Stimulated activated CD8-positive, alpha-beta memory T cell treated with anti-CD3 and anti-CD28 coated beads, Interleukin-15, amount 100 ng/mL, for 1 hour (primary cell): ENCODE results near the gene INTS1.
"Not testable (repeated sequence)": the region's sequence is repeated elsewhere in the genome, so short reads cannot be mapped to it uniquely, and the experiment has no call there.

Experiments
- DNase-seq: peaks from one replicate; pipeline ENCODE4 v3.0.0-alpha.2; 2020; ENCODE audit warnings: low read depth

The INTS1 gene

DNA sequence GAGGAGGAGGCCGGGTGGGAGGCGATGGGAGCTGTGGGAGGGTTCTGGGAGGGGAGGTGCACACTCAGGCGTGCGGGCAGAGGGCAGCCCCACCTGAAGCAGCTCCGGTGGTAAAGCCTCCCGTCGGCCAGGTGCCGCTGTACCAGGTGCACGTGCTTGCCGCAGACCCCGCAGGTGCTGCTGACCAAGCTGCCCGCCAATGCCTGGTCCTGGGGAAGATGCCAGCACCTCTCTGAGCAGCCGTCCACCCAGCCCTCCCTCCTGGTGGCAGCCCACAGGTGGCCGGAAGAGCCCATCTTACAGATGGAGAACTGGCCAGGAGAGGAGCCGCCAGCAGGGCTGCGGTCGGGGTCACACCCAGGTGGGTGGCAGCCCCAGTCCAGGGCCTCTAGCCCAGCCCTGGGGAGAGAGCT, 57.6 kb downstream of the INTS1 start:
- no peak for DNase-seq

DNA sequence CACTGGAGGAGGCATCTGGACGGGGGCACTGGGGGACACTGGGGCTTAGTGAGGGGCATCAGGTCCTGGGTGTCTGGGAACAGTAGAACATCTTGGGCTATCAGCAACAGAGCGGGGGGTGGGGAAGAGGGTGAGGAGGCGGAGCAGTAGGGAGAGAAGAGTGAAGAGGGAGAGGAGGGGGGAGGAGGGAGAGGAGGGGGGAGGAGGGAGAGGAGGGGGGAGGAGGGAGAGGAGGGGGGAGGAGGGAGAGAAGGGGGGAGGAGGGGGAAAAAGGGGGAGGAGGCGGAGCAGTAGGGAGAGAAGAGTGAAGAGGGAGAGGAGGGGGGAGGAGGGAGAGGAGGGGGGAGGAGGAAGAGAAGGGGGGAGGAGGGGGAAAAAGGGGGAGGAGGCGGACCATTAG, 58.2 kb downstream of the INTS1 start:
- not testable (repeated sequence) for DNase-seq

DNA sequence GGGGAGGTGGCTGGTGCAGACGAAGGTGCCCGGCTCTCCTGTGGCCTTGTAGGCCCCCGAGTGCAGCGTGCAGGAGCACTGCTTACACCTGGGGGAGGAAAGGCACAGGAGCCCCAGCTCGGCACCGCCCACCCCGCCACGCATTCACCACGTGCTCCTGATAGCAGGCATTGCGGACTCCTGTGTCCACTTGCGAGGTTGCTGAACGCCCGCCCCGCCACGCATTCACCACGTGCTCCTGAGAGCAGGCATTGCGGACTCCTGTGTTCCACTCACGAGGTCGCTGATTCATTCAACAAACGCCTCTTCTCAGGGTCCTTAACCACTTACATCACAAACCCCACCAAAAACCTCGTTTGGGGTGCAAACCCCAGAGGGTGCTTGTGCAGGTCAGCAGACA, 58.8 kb downstream of the INTS1 start:
- DNase-seq, result no peak

DNA sequence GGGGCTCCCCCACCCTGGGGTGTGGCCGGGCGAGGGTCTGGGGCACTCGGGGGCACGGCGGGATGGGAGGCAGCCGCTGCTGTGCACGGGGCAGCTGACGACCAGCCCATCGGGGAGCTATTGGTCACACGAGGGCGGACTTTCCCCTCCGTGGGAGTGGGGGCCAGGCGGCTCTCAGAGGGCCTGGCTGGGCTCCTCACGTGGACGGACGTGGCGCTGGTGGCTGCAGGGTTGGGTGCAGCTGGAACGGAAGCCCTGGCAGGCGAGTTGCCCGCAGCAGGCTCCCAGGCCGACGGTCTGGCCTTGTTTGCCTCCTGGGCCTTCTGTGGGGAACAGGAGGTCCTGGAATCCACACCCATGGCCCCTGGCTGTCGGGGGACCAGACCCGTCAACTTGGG, 59.3 kb downstream of the INTS1 start:
- no peak for DNase-seq

DNA sequence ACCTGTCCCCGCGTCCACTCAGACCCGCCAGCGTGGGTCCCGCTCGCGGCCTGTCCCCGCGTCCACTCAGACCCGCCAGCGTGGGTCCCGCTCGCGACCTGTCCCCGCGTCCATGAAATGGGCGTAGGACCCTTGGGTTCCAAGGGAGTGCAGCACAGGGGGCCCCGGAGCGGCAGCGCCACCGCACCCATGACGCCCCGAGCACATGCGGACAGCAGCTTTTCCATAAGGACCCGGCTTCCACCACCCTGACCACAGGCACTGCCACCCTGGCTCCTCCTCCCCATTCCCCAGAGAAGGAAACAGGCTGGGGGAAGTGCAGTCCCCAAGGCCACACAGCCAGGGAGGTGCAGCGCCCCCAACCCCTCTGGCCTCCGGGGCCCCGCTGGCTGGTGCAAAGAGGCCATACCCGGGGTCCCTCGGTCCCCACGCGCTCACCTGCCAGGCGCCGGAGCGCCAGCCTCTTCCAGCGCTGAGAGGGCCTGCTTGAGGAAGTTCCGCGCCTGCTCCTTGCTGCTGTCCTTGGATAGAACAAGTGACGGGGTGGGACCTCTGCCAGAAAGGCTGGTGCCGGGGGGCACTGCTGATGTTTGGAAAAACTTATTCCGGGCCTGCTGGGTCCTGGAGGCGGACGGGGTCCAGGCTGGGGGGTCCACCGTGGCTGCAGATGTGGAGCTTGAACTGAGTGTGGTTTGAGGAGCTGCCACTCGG, 59.8 kb downstream of the INTS1 start:
- no peak for DNase-seq

DNA sequence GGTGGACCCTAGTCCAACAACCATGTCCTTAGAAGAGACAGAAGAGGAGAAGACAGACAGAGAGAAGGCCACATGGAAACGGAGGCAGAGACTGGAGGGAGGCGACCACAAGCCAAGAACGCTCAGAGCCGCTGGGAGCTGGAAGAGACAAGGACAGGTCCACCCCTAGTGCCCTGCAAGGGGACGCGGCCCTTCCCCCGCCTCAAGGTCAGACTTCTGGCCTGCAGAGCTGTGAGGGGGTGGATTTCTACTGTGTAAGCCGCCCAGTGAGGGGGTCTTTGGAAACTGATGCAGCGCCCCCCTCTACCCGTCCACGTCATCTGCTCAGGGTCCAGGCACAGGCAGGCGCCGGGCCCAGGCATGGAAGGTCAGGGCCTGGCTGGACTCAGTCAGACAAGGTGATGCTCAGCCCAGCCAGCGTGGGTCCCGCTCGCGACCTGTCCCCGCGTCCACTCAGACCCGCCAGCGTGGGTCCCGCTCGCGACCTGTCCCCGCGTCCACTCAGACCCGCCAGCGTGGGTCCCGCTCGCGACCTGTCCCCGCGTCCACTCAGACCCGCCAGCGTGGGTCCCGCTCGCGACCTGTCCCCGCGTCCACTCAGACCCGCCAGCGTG, 60.5 kb downstream of the INTS1 start:
- not testable (repeated sequence) for DNase-seq

DNA sequence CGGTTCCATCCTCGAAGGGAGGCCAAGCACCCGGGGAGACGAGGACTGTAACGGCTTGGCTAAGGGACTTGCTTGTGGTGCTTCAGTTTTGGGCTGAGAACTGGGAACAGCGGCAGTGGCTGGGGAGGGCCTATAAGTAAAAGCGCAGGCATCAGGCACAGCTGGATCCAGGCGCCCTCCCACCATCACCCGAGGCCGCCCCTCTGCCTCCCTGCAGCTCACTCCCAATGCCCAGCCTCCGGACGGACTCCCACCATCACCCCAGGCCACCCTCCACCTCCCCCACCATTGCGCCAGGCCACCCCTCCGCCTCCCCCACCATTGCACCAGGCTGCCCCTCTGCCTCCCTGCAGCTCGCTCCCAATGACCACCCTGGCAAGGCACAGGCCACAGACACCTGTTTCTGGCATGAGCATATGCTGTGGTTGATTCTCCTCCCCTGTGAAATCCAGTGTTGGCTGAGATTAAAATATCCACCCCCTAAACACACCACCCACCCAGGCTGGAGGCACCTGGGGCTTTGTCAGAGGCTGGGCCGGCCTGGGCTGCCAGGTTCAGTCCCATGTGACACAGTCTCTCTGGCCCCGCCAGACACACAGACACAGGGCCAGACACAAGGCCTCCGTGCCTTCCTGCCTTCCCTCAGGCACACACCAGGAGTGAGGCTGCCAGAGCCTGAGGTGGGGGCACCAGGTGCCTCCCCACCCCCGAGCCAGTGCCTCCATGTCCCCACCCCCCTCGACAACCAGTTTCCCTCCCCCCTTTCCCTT, 61.6 kb downstream of the INTS1 start:
- DNase-seq, result no peak

DNA sequence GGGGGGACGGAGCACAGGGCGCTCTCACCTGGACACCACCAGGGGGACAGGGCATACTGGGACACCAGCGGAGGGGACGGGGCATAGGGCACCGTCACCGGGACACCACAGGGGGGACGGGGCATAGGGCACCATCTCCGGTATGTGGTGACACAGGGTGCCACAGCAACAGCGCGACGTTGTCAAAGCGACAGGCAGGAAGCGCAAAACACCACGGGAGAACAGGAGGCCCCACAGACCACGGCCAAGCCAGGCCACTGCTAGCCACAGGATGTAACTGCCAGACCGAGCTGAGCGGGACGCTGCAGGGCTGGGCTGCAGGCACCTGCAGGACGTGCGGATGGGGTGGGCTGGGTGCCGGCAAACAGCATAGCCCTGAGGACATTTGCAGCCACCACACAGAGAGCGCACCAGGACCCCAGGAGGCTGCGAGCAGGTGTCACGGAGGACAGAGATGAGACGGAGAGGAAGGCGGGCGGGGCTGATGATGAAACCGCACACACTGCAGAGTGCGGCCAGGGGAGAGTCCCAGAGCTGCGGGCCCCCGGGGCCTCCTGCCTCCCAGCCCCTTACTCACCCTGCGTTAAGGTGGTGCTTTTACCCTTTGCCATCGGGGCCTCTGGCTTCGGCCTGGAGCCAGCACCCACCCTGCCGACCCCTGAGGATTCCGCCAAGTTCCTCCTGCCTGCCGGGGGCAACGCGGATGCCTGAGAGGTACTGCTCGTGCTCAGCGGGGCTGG, 62.4 kb downstream of the INTS1 start:
- no peak for DNase-seq

DNA sequence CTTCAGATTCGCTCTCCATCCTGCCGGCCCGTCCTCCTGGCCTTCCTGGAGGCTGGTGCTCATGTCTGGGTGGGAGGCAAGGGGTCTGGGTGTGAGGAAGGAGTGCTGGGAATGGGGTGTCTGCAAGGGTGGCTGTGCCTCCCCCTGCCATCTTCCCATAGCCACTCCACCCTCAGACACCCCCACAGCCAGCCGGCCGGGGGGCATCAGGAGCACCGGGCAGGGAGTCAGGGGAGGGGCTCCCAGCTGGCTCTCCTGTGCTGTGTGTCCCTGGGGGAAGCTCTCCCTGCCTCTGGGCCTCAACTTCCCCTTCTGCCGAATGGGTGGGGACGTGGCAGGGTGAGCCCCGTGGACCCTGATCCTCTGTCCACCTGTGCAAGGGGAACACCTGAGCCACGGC, 63.6 kb downstream of the INTS1 start:
- DNase-seq, result no peak

DNA sequence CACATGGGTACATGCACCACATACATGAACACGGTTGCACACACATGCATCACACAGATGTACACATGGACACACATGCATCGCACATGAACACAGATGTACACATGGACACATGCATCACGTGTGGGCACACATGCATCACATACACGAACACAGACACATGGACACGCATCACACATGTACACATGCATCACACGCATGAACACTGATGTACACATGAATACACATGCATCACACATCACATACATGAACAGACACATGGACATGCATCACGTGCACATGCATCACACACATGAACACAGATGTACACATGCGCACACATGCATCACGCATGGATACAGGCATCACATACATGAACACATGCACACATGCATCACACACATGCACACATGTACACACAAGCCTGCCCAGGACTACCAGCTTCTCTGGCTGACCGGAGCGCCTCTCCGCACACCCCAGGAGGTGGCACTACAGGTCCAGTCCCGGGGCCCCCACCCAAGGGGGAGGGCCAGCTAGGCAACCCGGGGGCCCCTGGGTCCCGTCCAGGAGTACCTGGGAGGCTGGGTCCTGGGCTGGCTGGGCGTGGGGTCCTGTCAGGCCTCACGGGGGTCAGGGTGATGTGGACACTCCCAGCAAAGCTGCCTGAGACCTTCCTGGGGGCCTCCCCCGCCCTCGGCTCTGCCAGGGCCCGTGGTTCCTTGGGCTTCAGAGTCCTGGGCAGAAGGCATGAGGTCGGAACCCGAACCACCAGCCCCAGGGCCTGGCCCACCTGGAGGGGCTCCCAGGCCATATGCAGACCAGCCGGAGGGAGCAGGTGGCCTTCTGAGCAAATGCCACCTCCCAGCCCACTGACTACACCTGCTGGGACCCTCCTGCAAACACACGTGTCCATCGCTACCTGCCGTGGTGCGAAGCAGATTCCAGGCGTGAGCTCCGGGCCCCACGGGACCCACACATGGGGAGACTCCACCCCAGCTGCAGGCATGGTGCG, 64.5 kb downstream of the INTS1 start:
- no peak for DNase-seq

DNA sequence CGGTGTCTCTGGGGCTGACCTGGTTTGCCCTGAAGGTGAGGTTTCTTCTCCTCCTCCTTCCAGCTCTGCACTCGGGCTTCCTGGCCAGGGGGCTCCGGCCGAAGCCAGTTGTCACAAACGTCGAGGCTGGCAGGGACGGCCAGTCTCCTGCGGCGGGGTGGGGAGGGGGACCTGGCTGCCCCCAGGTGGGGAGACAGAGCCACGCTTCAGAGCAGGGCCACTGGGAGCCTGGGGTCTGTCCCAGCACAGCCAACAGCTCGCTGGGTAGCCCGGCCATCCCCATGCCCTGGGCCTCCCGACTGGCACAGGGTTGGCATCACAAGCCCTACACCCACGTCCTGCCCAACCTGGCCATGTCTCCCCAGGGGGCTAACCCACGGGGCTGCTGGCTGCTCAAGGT, 65.4 kb downstream of the INTS1 start:
- no peak for DNase-seq

DNA sequence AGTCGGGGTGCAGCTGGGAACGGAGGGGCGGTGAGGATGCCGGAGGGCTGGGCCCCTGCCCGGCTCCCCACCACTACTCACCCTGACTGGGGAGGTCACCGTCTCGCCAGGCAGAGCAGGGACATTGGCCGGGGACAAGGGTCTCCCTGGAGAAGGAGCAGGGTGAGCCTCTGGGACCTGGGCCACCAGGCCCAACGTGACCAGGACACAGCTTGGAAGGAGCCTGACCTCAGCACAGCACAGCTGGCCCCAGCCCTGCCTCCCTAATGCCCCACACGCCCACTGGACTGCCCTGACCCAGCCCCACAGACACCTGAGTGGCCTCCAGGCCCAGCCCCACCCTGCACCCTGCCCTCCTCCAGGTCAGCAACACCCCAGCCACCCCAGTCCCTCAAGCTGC, 66.0 kb downstream of the INTS1 start:
- no peak for DNase-seq

DNA sequence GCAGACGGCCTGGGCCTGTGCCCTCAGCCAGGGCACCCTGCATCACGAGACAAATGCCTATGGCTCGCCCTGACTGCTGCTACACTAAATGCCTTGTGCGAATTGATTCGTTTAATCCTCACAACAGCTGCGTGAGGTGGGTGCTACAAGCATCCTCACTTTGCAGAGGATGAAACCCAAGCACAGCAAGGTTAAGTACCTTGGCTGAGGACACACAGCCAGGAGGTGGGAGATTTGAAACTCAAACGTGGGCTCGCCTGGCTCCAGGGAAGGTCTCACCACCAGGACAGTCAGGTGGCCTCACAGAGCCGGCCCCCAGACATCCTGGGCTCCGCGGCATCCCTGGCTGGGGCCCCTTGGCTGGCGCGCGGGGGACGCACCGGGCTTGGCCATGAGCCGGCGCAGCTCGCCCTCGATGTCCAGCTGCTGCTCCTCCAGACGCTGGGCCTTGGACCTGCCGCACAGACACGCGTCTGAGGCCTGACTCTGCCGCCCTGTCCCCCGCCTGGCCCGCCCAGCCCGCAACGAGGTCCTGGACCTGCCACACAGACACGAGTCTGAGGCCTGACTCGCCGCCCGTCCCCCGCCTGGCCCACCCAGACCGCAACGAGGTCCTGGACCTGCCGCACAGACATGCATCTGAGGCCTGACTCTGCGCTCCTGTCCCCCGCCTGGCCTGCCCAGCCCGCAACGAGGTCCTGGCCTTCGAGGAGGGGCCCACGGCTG, 66.9 kb downstream of the INTS1 start:
- DNase-seq, result no peak

DNA sequence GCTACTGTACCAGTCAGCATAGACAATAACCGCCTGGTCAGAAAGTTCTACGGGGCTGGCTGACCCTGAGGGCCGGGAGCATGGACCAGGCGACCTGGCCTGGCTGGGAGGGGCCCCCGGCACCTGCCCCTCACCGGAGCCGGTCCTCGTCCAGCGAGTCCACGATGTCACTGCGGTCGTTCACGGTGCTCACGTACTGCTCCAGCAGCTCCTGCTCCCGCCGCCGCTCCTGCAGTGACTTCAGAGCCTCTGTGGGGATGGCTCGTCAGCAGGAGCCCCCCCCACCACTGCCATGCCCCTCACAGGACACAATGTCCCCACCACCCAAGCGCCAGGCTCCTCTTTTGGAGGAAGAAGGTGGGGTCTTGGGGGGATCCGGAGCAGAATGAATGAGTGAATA, 67.6 kb downstream of the INTS1 start:
- DNase-seq, result no peak

DNA sequence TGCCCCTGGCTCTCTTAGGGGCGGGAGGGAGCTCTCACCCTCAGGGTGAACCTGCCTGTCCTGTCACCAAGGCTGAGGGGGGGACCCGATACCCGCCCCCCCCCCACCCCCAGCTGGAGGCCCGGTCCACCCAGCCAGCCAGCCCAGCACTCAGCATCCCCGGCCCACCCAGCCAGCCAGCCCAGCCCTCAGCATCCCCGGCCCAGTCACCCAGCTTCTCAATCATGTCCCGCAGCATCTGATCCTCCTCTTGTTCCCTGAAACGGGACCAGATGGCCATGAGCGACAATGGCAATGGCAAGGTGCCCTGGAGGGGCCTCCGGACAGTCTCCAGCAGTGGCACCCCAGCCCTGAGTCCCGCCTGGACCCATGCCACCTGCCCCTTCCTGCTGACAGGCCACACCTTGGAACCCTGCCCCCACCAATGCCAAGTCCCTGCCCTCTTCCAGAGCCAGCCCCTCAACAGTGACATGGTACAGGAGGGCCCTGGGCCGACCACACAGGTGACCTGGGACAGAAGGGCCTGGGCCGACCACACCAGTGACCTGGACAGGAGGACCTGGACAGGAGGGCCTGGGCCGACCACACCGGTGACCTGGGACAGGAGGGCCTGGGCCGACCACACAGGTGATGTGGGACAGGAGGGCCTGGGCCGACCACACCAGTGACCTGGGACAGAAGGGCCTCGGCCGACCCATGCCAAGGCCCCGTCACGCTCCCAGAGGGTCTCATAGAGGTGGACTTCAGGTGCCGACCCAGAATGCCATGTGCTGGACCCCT, 69.1 kb downstream of the INTS1 start:
- no peak for DNase-seq

DNA sequence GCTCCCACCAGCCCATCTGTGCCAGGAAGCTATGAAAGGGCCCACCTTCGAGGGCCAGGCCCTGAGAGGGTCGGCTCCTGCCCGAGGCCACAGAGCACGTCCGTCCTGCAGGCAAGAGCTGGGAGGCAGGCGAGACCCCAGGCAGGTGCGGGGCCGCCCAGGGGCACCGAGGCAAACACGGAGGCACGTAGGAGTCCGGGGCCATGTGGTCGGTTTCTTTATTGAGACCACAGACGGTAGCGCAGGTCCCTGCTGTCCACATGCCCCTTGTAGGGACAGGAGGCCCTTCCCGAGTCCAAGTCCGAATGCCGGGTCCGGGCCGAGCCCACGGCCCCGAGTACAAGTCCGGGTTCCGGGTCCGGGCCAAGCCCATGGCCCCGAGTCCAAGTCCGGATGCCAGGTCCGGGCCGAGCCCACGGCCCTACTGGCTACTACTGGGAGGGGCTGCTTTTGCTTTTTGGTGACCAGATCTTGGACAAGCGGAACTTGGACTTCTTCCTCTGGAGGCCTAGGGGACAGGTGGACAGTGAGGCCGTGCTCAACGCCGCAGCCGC, 69.9 kb downstream of the INTS1 start:
- no peak for DNase-seq

DNA sequence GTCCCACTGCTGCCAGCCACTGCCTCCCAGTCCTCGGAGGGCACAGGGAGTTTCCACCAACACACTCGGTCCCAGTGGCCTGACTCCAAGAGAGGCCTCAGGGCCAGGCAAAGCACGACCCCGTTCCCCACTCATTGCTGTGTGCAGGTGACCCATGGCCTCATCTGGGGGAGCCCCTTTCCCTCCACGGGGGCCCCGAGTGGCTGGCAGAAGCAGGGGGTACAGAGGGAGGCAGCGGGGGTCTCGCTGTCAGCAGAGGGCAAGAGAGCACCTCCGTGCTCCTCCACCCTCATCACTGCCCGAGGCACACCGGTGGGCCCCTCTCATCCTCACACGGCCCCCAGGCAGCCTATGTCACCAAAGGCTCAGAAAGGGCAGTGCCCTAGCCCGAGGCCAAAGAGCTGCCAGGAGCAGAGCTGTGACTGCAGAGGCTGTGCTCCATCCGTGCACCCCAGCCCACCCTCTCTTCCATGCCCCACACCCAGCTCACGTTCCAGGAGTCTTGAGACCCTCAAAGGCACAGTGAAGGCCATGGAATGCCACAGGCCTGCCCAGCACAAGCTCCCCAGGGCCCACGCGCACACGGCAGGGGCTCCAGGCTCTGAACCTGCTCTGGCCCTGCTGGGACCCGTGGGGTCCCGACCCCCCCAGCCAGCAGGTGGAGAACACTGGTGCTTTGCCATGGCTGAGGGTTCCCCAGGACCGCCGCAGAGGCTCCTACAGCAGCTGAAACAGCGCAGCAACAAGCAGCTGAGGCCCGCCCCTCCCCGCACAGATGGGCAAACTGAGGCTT, 70.9 kb downstream of the INTS1 start:
- DNase-seq, result no peak

DNA sequence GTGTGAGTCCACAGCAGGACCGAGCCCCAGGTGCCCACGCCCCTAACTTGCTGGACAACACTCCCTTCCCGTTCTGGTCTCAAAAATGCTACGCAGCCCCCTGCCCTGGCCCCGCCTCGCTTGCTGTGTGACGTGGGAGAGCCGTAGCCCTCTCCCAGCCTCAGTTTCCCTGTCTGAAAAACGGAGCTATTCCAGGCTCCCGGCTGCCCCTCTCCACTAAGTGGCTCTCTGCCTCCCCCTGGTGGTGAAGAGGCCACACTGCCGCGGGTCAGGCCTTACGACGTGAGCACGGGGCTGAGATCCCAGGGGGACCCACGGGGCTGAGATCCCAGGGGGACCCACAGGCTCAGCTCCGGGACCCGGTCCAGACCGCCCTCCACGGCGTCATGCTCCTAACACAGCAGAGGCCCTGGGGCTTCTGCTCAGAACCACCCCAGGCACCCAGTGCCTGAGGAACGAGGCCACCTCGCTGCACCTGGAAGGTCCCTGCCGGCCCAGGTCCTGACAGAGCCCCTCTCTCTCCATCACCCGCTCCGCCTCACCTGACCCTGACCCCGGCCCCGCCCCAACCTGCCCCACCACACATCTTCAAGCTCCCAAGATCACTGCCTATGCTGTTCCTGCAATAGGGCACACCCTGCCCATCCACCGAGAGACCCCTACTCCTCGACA, 71.6 kb downstream of the INTS1 start:
- peak; percentile 80 for DNase-seq
